Left renal pelvis (tissue), 4 donors: ENCODE measurements around the gene MCCD1. TPM values are rescaled to one million over a fixed set of nuclear protein-coding genes. Genes with fewer than 3 reads are reported as not detected.
"Not testable (repeated sequence)": the region's sequence is repeated elsewhere in the genome, so short reads cannot be mapped to it uniquely, and the experiment has no call there.

Experiments
- DNase-seq, 4 donors: peaks; one replicate each; pipeline ENCODE4 v3.0.0-alpha.2; 2013; ENCODE audit warnings: low read depth in 4 of 4, low spot score in 3 of 4
- polyA plus RNA-seq, 4 donors: library from polyadenylated mRNA; unstranded; fragments of 120-200 nt; gene quantifications; one replicate each; pipeline ENCODE4 v1.2.1, GENCODE V29; 2013; ENCODE audit not compliant: insufficient read length in 4 of 4

Gene MCCD1
- polyA plus RNA-seq, 4 donors = 0.27 to 18.6 (median 12.8) TPM

DNA sequence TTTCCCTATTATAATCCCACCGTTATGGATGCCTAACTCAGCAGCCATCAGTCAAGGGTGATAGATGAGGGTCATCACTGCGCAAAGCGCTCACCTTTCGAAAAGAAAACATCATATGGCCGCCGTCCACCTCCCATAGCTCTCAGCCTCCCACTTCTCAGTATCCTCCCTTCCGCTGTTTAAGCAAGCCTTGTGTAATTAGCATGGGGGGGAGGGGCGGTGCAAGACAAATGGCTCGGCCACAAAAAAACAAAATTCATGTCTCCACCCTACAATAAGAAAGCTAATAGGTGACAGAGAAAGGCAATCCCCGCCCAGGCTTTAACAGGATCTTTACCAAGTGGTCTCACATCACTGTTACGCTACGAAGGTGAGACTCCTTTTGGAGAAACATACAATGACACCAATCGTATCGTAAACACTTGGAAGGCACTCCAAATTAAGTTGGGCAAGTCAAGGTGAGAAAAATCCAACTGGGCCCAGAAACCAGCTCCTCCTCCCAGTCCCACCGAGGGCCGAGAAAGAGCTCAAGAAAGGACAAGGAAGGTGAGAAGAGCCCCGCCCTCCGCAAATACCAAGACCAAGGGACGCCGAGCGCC lies 12.4 kb downstream of the MCCD1 start:
- peak in 1 of 4 donors; percentile 35 for DNase-seq

DNA sequence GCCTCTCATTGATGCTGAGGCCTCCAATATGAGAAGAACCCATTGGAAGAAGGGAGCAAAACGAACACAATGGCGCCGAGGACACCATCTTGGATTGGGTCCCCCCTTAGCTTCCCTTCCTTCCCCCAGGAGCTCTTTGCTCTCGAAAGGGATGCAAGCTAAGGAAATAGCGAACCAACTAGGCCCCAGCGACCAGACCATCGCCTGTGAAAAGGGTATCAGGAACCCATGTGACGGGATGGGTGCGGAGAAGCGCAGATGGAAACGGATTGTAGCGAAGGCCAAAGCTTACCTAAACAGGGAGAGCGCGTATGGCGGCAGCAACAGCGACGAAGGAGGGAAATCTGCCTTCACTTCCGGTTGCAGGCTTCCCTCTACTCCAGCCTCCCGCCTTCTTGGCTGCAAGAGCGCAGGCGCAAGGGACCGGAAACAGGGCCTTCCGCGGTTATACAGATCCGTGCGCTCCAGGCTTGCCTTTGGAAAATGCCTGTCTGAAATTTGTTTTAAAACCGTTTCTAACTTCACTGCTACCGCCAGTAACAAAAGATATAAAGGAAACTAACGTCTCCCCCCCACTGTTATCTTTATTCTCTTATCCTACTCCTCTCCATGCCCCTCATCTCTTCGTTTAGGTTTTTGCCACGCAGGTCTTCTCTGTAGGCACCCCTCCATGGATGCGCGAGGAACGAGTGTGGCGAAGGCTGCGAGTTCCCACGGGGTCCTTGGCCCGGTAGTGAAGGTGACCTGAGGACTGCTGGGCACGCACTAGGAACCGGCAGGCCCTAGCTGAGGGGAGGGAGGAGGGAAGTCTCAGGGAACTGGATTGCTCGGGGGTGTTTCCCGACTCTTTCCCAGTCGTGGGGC lies 13.1 kb downstream of the MCCD1 start, which contains the start of gene DDX39B:
DDX39B (minus strand) TSS at position 346 of the 864 bp plus-strand sequence. CDS start 1,471 bp downstream, outside the sequence.
- DNase-seq = peak; percentile 94 to 96 (median 96)

DNA sequence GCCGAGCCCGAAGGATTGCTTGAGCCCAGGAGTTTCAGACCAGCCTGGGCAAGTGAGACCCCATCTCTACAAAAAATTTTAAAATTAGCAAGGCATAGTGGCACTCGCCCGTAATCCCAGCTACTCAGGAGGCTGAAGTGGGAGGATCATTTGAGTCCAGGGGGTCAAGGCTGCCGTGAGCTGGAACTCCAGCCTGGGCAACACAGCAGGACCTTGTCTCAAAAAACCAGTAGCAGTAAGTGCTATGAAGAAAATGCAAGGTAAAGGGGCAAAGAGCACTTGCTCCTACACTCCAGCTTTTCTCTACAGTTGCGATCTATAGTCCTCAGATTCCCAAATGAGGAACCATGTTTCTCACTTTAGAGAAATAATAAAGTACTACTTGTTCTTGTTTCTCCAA lies 14.9 kb downstream of the MCCD1 start:
- no peak for DNase-seq

DNA sequence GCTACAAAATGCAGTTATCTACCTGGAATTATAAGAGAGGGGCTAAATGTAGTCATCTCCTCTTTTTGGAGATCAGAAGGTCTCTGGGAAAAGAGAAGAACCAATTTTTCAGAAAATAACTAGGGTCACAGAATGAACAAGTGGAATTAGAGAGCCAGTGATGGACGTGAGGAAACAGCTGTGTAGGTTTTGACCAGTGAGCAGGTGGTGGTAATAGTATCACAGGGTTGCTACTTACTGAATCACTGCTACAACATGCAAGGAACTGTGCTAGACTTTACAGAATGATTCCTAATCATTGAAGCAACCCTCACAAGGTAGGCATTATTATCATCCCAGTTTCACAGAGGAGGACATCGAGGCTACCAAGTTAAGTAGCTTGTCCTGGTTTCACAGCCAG lies 15.9 kb downstream of the MCCD1 start:
- DNase-seq = no peak

DNA sequence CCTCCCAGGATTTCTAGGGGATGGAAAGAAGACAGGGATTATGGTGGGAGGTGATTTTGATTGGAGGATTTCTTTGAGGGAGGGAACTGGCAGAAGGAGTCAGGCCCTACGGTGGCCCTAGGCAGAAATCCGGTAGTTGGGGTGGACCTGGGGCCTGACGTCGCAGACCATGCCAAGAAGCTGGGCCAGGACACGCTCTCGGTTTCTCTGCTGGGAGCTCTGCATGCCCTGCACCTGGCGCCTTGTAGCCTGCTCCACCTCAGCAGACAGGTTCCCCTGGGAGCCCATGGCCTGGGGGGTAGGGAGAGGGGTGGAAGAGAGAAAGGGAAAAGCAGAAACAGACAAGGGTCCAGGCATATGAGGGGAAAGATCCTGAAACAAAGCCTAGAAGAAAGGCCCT lies 16.5 kb downstream of the MCCD1 start:
- DNase-seq = no peak

DNA sequence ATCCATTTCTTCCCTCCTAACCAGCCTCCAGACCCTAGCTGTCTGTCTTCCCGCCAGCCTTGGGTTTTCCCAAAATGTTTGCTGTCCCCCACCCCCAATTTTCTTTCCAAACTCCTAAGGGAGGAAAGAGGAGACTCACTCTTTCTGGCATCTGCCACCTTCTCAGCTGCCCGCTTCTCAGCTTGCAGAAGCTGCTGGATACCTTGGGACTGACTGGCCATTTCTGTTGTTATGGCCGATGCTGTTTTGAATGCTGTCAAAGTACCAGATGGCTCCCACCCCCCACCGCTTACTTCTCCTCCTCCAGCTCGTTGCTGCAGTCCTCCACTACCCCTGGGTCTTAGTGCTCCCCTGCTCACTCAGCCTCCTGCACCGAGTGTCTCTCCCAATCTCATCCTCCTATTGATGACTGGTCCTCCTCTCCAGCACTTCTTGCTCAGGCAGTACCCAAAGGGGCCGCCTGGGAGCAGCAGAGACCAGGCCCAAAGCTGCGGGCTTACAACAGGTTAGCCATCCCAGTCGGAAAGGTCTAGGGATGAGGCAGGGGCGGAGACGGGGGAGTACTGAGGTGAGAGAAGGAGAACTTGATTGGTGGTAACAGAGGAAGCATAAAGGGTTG lies 17.7 kb downstream of the MCCD1 start, which contains the start of gene ATP6V1G2:
ATP6V1G2 (minus strand) TSS at position 270 of the 619 bp plus-strand sequence; CDS start at position 221, 49 bp downstream.
- peak; percentile 71 to 80 (median 75) for DNase-seq

DNA sequence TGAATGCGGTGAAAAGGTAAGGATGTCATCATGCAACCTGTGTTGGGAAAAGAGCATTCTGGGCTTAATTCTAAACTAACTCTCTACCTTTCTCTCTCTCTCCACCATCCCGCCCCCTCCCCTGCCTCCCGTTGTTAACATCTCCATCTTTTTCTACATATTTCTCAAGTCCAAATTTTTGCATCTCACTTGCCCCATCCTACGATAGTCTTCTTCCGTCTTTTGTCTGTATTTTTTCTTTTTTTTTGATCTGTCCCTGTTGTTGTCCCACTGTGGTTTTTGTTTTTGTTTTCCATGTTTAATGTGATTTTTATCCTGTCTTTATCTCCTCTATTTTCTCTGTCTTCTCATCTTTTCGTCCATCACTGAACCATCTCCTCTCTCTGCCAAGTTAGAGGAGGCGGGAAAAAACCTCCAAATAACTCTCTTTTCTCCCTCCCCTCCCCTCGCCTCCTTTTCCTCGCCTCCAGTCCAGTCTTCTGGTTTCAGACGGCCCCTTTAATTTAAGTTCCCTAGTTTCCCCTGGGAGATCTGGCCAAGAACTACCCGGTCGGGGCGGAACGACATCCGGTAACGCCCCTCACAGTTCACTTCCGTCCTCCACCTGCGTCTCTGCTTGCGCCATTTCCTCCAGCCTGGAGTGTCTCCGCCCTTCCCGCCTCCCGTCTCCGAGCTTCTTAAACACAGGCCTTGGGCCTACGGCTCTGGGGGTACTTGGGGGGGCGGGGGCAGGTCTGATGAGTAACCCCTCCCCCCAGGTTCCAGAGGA lies 18.4 kb downstream of the MCCD1 start, which contains the start of gene NFKBIL1:
NFKBIL1 (plus strand) TSS at position 651 of the 769 bp plus-strand sequence; CDS start at position 738, 87 bp downstream.
- DNase-seq = peak; percentile 90 to 95 (median 92)

DNA sequence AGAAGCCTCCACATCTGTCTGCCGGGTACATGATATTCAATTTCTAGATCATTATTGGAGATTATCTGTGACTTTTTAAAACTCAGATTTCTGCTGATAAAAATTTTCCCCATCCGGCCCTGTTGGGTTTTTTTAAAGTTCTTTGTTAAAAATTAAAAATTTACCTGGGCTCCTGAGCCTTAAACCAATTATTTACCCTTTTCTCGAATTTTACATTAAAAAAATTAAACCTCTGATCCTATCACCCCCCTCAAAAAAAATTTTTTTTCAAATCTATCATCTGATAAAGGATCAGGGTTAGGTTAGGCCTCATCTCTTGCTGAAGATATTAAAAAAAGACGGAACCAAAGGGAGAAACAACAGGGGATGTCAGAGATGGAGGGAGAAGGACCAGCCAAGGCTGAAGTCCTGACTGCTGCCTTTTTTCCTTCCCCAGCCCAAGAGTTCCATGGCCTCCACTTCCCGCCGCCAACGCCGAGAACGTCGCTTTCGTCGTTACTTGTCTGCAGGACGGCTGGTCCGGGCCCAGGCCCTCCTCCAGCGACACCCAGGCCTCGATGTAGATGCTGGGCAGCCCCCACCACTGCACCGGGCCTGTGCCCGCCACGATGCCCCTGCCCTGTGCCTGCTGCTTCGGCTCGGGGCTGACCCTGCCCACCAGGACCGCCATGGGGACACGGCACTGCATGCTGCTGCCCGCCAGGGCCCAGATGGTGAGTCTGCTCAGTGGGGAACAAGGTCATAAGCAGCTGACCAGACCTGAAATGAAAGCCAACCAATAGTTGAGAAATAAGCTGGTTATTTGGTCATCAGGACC lies 19.2 kb downstream of the MCCD1 start:
- no peak for DNase-seq

DNA sequence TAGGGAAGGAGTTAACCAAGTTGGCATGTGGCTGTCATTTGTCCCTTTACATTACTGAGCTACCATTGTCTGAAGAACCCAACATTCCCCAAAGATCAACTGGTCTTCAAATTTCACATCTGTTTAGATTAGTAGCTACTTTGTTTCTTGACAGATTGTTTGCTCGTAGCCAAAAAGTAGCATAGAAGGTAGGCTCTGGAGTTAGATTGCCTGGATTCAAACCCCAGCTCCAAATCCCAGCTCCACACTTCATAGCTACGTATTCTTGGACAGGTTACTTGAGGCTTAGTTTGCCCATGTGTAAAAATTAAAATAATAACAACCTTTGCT lies 19.7 kb downstream of the MCCD1 start:
- DNase-seq = no peak

DNA sequence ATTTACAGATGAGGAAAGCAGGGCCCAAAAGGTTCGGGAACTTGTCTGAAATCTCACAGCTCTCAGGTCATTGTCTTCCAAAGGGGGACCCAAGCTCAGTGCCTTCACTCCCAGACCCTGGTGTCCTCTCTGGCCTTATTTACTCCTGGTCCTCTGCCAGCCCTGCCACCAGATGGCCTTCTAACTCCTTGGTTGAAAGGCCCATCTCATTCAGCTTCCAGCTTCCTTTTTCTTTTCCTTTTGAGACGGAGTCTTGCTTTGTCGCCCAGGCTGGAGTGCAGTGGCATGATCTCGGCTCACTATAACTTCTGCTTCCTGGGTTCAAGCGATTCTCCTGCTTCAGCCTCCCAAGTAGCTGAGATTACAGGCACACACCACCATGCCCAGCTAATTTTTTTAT lies 22.6 kb downstream of the MCCD1 start:
- not testable (repeated sequence) for DNase-seq

DNA sequence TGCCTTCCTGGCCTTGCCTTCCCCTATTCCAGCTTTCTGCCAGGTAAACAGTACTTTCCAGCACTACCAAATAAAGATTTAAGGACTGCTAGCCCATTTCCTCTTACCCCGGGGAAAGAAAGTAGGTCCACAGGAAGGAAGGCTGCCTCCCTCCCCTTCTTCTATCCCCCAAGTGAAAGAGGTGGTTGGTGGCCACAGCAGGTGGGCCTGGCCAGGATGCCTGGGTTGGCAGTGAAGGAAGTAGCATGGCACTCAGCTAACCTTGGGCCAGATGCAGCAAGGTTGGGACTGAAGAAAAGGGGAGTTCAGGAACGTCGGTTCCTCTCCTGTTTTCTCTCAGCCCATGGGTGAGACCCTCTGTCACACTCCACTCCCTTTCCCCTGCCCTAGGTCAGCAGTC lies 27.5 kb downstream of the MCCD1 start:
- DNase-seq = no peak

DNA sequence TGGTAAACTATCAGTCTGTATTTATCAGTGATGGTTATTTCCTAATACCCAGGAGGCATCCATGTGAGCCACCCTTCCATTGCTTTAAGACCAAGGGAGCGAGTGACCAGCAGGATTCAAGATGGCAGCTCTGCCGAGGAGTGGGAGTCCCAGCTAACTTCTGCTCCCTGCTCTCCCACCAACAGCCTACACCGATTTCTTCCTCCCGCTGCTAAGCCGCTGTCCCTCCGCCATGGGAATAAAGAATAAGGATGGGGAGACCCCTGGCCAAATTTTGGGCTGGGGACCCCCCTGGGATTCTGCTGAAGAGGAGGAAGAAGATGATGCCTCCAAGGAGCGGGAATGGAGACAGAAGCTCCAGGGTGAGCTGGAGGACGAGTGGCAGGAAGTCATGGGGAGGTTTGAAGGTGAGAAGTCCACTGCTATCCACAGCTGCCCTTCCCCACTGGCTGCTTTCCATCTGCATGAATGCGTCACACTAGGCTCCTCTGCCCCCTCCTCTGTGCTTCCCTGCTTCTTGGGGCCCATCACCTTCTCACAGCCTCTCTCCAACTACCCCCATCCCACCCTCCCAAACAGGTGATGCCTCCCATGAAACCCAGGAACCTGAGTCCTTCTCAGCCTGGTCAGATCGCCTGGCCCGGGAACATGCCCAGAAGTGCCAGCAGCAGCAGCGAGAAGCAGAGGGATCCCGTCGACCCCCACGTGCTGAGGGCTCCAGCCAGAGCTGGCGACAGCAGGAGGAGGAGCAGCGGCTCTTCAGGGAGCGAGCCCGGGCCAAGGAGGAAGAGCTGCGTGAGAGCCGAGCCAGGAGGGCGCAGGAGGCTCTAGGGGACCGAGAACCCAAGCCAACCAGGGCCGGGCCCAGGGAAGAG lies 28.9 kb downstream of the MCCD1 start:
- DNase-seq = no peak

DNA sequence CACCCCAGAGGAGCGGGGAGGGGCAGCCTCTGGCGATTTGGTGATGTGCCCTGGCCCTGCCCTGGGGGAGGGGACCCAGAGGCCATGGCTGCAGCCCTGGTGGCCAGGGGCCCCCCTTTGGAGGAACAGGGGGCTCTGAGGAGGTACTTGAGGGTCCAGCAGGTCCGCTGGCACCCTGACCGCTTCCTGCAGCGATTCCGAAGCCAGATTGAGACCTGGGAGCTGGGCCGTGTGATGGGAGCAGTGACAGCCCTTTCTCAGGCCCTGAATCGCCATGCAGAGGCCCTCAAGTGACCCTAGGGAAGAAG lies 29.5 kb downstream of the MCCD1 start:
- no peak for DNase-seq

DNA sequence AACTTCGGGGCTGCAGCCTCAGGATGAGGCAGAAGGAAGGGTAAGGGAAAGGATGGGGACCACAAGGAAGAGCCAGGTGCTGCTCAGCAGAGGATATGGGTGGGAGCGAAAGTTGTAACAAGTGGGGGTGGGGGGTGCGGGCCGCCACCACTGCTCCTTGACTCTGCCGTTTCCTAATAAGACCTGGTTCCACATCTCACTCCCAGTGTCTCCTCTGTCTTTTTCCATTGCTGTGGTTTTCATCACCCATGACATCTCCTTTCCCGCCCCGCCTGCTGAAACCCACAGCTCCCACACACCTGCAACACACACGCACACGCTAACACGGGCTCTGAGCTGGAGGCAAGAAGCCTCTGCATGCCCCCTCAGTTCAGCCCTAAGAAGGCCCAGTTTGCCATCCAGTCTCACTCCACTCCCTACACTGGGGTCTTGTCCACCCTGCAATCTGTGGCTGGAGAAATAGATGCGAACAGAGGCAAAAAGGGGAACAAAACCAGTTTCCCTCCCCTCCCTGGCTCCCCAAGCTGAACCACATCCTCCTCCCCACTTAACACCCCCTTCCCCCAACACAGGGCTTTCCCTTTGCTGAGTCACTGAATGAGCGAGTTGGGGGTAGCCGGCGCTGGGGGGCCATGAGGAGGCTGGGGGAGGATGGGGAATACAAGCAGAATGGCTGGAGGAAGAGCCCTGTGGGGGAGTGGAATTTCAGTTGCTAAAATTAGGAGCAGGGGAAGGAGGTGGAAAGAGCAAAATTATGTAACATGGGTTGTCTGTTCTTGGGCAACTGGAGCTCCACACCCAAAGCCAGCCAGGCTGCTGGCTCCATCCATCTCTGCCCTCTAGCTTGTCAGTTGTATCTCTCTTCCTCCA lies 30.1 kb downstream of the MCCD1 start:
- DNase-seq = no peak

DNA sequence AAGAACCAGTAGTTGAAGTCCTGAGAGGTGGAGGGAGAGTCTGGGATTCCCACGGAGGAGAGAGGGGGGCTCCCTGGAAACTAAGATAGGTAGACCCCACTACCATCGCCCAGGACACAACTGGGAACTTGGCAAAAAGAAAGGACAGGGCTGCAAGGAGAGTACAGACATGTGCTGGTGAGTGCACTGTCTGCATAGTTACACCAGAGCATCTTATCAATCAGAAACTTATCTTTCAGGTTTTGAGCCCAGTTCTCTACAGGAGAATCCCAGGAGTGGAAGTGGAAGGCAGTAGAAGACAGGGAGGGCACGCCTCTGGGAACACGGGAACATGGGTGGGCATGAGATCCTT lies 30.8 kb downstream of the MCCD1 start:
- DNase-seq = no peak

DNA sequence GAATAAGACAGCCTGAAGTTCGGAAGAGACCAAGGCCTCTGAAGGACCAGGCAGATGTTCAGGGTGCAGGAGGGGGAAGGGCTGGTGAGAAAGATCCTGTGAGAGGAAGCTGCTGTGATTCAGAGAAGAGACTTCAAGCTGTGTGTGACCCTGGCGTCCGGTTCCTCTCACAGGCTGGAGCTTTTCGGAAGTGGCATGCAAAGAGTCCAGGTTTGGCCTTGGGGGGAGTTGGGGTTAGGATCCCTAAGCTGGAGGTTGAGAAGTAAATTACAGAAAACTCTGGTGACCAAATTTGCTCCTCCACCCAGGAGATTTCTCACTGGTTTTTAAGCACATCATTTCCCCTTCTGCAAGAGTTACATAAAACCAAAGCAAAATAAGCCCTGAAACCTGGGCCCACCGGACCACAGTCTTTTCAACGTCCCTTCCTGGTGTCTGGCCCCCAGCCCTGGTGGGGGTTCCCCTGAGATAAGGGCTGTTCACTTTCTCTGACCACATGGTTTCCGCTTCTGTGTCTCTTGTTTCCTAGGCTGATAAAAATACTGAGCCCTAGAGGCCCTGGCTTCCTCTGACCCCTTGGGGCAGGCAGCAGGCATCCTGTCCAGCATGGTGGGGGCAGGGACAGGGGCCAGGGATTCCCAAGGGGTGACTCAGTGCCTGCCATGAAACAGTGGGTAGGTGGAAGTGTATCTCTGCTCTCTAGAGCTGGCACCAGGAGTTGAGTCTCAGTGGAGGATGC lies 31.4 kb downstream of the MCCD1 start:
- no peak for DNase-seq

DNA sequence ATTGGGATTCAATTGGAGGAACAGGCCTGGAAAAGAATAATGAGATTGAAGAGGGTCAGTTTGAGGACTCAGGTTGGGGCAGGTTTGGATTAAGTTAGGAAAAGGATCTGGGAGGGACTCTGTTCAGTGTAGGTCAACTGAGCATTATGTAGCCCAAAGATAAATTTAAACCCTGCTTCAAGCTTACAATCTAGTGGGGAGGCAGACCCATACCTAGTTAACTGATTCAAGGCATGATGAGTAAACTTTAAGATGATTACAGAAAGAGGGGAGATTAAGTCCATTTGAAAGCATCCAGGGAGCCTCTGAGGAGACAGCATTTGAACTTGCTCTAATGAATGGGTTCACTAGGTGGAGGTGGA lies 31.9 kb downstream of the MCCD1 start:
- no peak for DNase-seq
